ENCODE data around the gene LARP6.

The LARP6 gene

DNA sequence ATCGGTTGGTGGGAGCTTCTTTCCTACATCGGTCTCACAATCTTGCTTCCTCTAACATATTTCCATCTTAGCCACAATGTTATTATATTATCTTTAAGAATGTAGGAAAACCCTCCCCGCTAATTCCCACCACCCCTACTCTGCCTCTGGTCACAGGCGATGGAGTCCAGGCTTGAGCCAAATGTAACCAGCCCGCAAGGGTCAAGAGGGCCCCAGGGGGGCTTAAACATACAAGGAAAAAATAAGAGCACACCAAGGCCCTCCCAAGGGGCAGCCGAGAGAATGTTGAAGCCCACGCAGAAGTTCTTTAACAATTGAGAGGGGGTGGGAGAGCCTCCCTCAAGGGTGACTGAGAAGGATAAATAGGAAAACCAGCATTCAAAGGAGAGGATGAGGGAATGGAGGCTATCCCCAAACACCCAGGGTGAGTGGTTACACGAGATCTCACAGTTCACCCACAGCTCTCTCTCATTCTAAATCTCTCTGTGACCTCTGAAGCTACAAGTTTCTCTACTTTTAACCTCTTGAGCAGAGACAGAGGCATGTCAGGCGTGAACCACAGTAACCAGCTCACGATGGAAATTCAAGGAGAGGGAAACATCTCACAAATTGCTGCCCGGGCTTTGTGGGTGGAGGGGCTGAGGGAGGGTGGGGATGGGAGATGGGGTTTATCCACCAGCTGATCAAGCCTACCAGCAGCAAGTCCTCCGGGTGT, 59.2 kb downstream of the LARP6 start:
- DNase-seq (ENCODE audit: low read depth), result no peak

DNA sequence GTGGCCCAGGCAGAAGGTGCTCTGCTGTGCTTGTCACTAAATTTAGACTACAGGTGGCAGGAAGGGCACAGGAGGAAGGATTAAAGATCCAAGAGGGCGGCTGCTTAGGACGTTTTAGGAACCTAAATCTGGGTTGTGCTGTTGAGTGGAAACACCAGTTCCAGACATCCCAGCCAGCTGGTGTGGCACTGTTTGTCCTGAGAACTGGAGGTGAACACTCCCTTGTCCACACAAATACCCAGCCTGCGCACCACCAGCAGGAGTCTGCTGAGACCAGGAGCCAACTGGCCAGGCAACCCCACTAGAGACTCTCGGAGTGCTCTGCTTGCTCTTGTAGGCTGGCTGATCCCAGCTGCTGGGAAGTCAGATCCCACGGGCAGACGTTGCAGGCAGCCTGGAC, 60.3 kb downstream of the LARP6 start:
- DNase-seq (ENCODE audit: low read depth), result no peak

DNA sequence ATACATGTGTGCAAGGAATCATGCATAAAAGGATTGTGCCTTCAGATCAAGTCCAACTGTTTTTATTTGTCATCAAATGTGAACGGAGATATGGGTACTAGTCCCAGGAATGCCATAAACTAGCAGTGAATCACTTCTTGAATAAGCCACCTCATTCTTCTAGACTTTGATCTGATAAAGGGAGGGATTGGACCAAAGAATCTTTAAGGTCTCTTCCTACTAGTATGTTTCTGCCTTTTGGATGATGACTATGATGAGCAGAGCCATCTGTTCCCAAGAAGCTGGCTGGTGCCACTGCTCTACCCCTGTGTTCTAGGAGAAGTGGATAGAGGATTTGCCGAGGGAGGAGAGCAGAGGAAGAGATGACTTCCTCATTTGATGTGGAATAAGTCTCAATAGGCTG, 61.8 kb downstream of the LARP6 start:
- DNase-seq (ENCODE audit: low read depth), result no peak

DNA sequence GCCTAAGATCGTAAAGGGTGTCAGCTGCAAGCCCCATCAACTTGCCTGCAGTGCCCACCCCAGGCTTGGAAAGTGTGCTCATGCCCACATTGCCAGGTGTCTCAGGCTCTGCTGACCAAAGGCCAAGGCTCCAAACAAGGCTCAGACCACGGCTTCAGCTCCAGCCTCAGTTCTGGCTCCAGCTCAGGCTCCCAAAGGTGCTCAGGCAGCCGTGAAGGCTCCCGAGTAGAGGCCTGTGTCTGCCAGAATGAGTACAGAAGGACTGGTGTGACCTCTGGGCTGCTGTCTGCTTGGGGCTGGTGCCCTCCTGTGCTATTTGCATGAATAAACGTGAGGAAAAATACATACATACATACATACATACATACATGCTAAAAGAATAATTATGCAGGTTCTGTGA, 62.7 kb downstream of the LARP6 start:
- no peak for DNase-seq (ENCODE audit: low read depth)

- DNase-seq (ENCODE audit: low read depth), result no peak
Measured at GRCh38 chr15:70789213-70789612, 64.7 kb downstream of the LARP6 start.

- no peak for DNase-seq (ENCODE audit: low read depth)
Measured at GRCh38 chr15:70788114-70789049, 65.6 kb downstream of the LARP6 start.

DNA sequence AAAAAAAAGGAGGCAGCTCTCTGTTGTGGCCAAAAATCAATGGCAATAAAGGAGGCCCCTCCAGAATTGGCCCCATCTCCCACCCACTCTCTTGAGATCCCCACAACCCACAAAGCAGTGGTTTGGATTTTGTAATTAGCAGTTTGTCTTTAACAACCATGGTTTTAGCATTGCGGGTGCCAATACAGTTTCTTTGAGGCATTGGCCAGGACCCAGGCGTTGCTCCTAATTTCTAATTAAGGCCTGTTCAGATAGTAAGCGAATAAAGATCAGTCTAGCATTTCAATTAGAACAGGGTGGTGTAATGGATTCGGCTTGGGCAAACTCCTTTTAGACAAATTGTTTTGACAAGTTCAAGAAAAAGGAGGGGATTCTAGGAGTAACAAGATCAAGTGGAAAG, 67.0 kb downstream of the LARP6 start:
- no peak for DNase-seq (ENCODE audit: low read depth)

DNA sequence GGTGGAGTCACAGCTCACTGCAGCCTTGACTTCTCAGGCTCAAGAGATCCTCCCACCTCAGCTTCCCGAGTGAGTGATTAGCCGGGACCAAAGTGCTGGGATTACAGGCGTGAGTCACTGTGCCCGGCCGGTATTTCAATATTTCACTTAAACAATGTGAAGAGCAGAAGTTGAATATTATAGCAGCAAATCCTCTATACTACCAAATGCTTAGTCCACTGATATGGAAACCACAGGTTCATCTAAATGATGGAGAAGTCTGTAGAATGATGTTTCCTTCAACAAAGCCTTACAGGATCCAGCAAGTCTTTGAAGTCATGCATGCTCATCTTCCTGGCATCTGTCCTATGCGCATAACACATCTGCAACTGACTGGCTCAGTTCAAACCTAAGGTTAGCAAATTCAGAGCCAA, 70.3 kb downstream of the LARP6 start:
- DNase-seq (ENCODE audit: low read depth), result no peak

DNA sequence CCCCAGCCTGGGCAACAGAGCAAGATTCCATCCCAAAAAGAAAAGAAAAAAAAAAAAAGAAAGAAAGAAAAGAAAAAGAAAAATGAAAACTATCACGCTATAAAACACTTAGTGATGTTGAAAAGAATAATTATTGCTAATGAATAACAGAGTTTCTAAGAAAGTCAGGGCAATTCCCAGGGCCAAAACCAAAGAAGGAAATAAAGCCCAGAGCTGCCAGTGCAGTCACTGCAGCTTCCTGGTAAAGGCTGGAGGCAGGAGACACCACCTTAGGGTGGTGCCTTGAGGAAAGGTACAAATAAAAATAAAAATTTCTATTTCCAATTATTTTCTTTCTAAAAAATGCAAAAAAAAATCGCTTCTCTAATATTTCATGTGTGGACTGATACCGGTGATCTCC, 70.9 kb downstream of the LARP6 start:
- no peak for DNase-seq (ENCODE audit: low read depth)

- no peak for DNase-seq (ENCODE audit: low read depth)
Measured at GRCh38 chr15:70781236-70781635, 72.7 kb downstream of the LARP6 start.

All from stimulated activated CD8-positive, alpha-beta memory T cell treated with anti-CD3 and anti-CD28 coated beads, Interleukin-12 subunit alpha, Interleukin-12 subunit beta, amount 100 ng/mL, for 4 hours (primary cell).